ENCODE results near the gene MUL1. TPM values are rescaled to one million over a fixed set of nuclear protein-coding genes. Genes with fewer than 3 reads are reported as not detected.
A peak's percentile ranks its signal among the peaks of the same experiment; 100 is the strongest.

Gene MUL1
- total RNA-seq, 1 donor from 2014 or later: 30.1 TPM

- no peak for DNase-seq (ENCODE audit: low read depth)
- no peak overlapping the region for H3K4me3 ChIP-seq (ENCODE audit: insufficient read depth, low read depth, low read length)
- H3K27ac ChIP-seq (ENCODE audit: low read depth, low read length): no peak overlapping the region
- Mint-ChIP-seq H3K27ac (ENCODE audit: unreplicated experiment) (no peak overlapping the region), H3K36me3 (ENCODE audit: low read depth, unreplicated experiment) (peaks cover 1% of the 10 kb centered on the region), H3K9me3 (ENCODE audit: unreplicated experiment) (peaks cover 2% of the 10 kb centered on the region), H3K27me3 (ENCODE audit: low read depth, unreplicated experiment) (peaks cover 27% of the 10 kb centered on the region), H3K4me1 (ENCODE audit: low read depth, unreplicated experiment) (peaks cover 2% of the 10 kb centered on the region), H3K4me3 (ENCODE audit: unreplicated experiment) (no peak overlapping the region)
- H3K4me2 ChIP-seq (ENCODE audit: low read length): no peak overlapping the region
- no peak overlapping the region for H2AFZ ChIP-seq (ENCODE audit: low read depth, low read length)
- no peak overlapping the region for H3K9ac ChIP-seq (ENCODE audit: low read length)
- H4K20me1 ChIP-seq (ENCODE audit: insufficient read depth, low read length): no peaks in the 10 kb centered on the region
- FAIRE-seq: no peak
- H3K79me2 ChIP-seq (ENCODE audit: insufficient read depth, low read length): no peaks in the 10 kb centered on the region
- no peaks in the 10 kb centered on the region for H3K27me3 ChIP-seq (ENCODE audit: insufficient read depth, low read length)
- H3K4me1 ChIP-seq (ENCODE audit: insufficient read depth, low read length): peaks cover 17% of the 10 kb centered on the region
- H3K36me3 ChIP-seq (ENCODE audit: insufficient read depth, low read length): no peaks in the 10 kb centered on the region
- TF ChIP-seq EZH2 (IDR thresholded peaks at IDR 0.05; ENCODE audit: insufficient read depth, low read length): no peak
- TF ChIP-seq CTCF (IDR thresholded peaks at IDR 0.05; ENCODE audit: insufficient read depth, low read depth, low read length): no peak
- no peaks in the 10 kb centered on the region for H3K9me3 ChIP-seq (ENCODE audit: insufficient read depth, low read depth, low read length)
Observed at GRCh38 chr1:20473894-20474293, 34.1 kb downstream of the MUL1 start.

- peak overlapping the region; percentile 7 for H3K4me3 ChIP-seq (ENCODE audit: insufficient read depth, low read depth, low read length)
- DNase-seq (ENCODE audit: low read depth) (no peak), FAIRE-seq (no peak)
- no peak overlapping the region for H3K27ac ChIP-seq (ENCODE audit: low read depth, low read length)
- H3K4me3 Mint-ChIP-seq (ENCODE audit: unreplicated experiment): no peak overlapping the region
- TF ChIP-seq CTCF (IDR thresholded peaks at IDR 0.05; ENCODE audit: insufficient read depth, low read depth, low read length) (no peak), EZH2 (IDR thresholded peaks at IDR 0.05; ENCODE audit: insufficient read depth, low read length) (no peak)
- no peaks in the 10 kb centered on the region for H4K20me1 ChIP-seq (ENCODE audit: insufficient read depth, low read length)
- no peaks in the 10 kb centered on the region for H3K36me3 ChIP-seq (ENCODE audit: insufficient read depth, low read length)
- H3K4me1 ChIP-seq (ENCODE audit: insufficient read depth, low read length): peaks cover 17% of the 10 kb centered on the region
- H3K27me3 ChIP-seq (ENCODE audit: insufficient read depth, low read length): peaks cover 6% of the 10 kb centered on the region
- H3K27ac Mint-ChIP-seq (ENCODE audit: unreplicated experiment): no peak overlapping the region
- peaks cover 35% of the 10 kb centered on the region for H3K27me3 Mint-ChIP-seq (ENCODE audit: low read depth, unreplicated experiment)
- H3K36me3 Mint-ChIP-seq (ENCODE audit: low read depth, unreplicated experiment): peaks cover 1% of the 10 kb centered on the region
- no peaks in the 10 kb centered on the region for H3K79me2 ChIP-seq (ENCODE audit: insufficient read depth, low read length)
- H2AFZ ChIP-seq (ENCODE audit: low read depth, low read length): peak overlapping the region; percentile 61
- no peak overlapping the region for H3K9ac ChIP-seq (ENCODE audit: low read length)
- H3K4me1 Mint-ChIP-seq (ENCODE audit: low read depth, unreplicated experiment): peaks cover 2% of the 10 kb centered on the region
- peaks cover 2% of the 10 kb centered on the region for H3K9me3 Mint-ChIP-seq (ENCODE audit: unreplicated experiment)
- peak overlapping the region; percentile 62 for H3K4me2 ChIP-seq (ENCODE audit: low read length)
- H3K9me3 ChIP-seq (ENCODE audit: insufficient read depth, low read depth, low read length): no peaks in the 10 kb centered on the region
Observed at GRCh38 chr1:20472860-20473711, 34.9 kb downstream of the MUL1 start.

- Histone ChIP-seq H3K79me2 (ENCODE audit: insufficient read depth, low read length) (no peaks in the 10 kb centered on the region), H4K20me1 (ENCODE audit: insufficient read depth, low read length) (no peaks in the 10 kb centered on the region), H3K9ac (ENCODE audit: low read length) (no peak overlapping the region), H3K27ac (ENCODE audit: low read depth, low read length) (no peak overlapping the region), H2AFZ (ENCODE audit: low read depth, low read length) (no peak overlapping the region), H3K27me3 (ENCODE audit: insufficient read depth, low read length) (peaks cover 12% of the 10 kb centered on the region), H3K36me3 (ENCODE audit: insufficient read depth, low read length) (no peaks in the 10 kb centered on the region), H3K4me1 (ENCODE audit: insufficient read depth, low read length) (peaks cover 11% of the 10 kb centered on the region), H3K4me2 (ENCODE audit: low read length) (no peak overlapping the region), H3K9me3 (ENCODE audit: insufficient read depth, low read depth, low read length) (no peaks in the 10 kb centered on the region), H3K4me3 (ENCODE audit: insufficient read depth, low read depth, low read length) (no peak overlapping the region)
- Mint-ChIP-seq H3K4me1 (ENCODE audit: low read depth, unreplicated experiment) (no peaks in the 10 kb centered on the region), H3K9me3 (ENCODE audit: unreplicated experiment) (peaks cover 2% of the 10 kb centered on the region), H3K4me3 (ENCODE audit: unreplicated experiment) (peak overlapping the region; percentile 54), H3K27me3 (ENCODE audit: low read depth, unreplicated experiment) (peaks cover 39% of the 10 kb centered on the region), H3K36me3 (ENCODE audit: low read depth, unreplicated experiment) (peaks cover 1% of the 10 kb centered on the region), H3K27ac (ENCODE audit: unreplicated experiment) (no peak overlapping the region)
- FAIRE-seq (no peak), DNase-seq (ENCODE audit: low read depth) (no peak)
- TF ChIP-seq CTCF (IDR thresholded peaks at IDR 0.05; ENCODE audit: insufficient read depth, low read depth, low read length) (no peak), EZH2 (IDR thresholded peaks at IDR 0.05; ENCODE audit: insufficient read depth, low read length) (no peak)
Observed at GRCh38 chr1:20472121-20472520, 35.8 kb downstream of the MUL1 start.

Measured in astrocyte (in vitro differentiated cells and primary cell).